ENCODE measurements around the gene MAPKBP1. TPM values are rescaled to one million over a fixed set of nuclear protein-coding genes. Genes with fewer than 3 reads are reported as not detected.
A peak's percentile ranks its signal among the peaks of the same experiment; 100 is the strongest.

The MAPKBP1 gene
- total RNA-seq, 3 donors from 2014 or later = 11.5 to 29.3 (median 24.3) TPM

GRCh38 chr15:41777421-41777973 is 3.2 kb downstream of the MAPKBP1 start:
- Histone ChIP-seq H3K27ac (peak overlapping the region; percentile 16 to 74), H3K4me1 (peaks cover 5 to 15% of the 10 kb centered on the region in 2 donors), H3K36me3 (no peaks in the 10 kb centered on the region), H3K9me3 (no peaks in the 10 kb centered on the region), H3K27me3 (no peaks in the 10 kb centered on the region), H3K4me3 (no peak overlapping the region)
- DNase-seq (ENCODE audit: low spot score in 2 of 2) = no peak
- intact Hi-C loops (cut with DNase I; ENCODE audit: low total_unique reads) = no loop called here
- TF ChIP-seq, protein P1, sequence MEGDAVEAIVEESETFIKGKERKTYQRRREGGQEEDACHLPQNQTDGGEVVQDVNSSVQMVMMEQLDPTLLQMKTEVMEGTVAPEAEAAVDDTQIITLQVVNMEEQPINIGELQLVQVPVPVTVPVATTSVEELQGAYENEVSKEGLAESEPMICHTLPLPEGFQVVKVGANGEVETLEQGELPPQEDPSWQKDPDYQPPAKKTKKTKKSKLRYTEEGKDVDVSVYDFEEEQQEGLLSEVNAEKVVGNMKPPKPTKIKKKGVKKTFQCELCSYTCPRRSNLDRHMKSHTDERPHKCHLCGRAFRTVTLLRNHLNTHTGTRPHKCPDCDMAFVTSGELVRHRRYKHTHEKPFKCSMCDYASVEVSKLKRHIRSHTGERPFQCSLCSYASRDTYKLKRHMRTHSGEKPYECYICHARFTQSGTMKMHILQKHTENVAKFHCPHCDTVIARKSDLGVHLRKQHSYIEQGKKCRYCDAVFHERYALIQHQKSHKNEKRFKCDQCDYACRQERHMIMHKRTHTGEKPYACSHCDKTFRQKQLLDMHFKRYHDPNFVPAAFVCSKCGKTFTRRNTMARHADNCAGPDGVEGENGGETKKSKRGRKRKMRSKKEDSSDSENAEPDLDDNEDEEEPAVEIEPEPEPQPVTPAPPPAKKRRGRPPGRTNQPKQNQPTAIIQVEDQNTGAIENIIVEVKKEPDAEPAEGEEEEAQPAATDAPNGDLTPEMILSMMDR (IDR thresholded peaks at IDR 0.05) = no peak
- TF ChIP-seq POLR2A (IDR thresholded peaks at IDR 0.05) (no peak), POLR2AphosphoS5 (IDR thresholded peaks at IDR 0.05) (no peak)

DNA sequence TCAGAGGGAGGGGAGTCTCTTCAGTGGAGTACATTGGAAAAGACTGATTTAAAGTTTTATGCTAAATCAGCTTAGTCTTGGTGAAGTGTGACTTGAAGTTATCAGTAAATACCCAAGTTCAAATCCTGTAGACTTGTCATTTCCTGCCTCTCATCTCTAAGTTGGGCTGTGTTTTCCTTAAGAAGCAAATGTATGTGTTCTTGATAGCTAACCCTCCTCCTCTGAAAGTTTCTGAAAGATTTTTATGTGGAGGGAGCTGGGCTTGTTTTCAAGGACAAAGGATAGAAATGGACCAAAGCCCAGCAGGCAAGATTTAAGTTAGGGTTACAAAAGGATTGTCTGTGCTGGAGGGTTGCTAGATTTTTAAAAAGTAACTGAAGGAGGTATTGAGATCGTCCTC is 4.2 kb downstream of the MAPKBP1 start:
- no peak for DNase-seq (ENCODE audit: low spot score in 2 of 2)
- Histone ChIP-seq H3K36me3 (no peaks in the 10 kb centered on the region), H3K4me3 (no peak overlapping the region), H3K27ac (peak overlapping the region; percentile 26 to 74), H3K9me3 (no peaks in the 10 kb centered on the region), H3K4me1 (peaks cover 5 to 15% of the 10 kb centered on the region in 2 donors), H3K27me3 (no peaks in the 10 kb centered on the region)
- TF ChIP-seq POLR2AphosphoS5 (IDR thresholded peaks at IDR 0.05) (no peak), POLR2A (IDR thresholded peaks at IDR 0.05) (no peak)
- TF ChIP-seq, protein P1 (IDR thresholded peaks at IDR 0.05) = no peak
- intact Hi-C loops (cut with DNase I; ENCODE audit: low total_unique reads) = no loop called here

DNA sequence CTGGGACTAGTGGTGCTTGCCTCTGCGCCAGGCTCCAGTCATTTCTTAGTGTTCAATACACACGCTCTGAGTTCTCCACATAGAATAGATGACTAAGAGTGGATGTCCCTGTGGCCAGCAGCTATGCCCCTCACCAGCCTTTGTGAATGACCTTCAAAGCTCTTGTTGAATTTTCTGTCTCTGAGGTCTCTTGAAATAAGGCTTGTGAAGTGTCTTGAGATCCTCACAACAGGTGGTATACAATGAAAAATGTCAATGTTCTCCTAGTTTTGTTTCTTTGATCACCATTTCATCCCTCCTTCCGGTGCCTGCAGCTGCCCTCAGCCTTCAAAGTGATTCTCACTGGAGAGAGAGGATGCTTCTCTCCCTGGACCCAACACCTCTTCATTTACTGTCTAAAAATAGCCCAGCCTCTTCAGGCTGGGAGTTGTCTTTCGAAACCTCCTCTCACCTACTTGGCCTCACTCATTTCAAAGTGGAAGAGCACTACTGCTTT is 5.4 kb downstream of the MAPKBP1 start:
- intact Hi-C loops (cut with DNase I; ENCODE audit: low total_unique reads) = no loop called here
- no peak for TF ChIP-seq POLR2A (IDR thresholded peaks at IDR 0.05)
- TF ChIP-seq, protein P1 (IDR thresholded peaks at IDR 0.05) = no peak
- no peak for TF ChIP-seq POLR2AphosphoS5 (IDR thresholded peaks at IDR 0.05)
- peak overlapping the region; percentile 6 to 74 for H3K27ac ChIP-seq
- no peaks in the 10 kb centered on the region for H3K27me3 ChIP-seq
- H3K36me3 ChIP-seq = no peaks in the 10 kb centered on the region
- no peak overlapping the region for H3K4me3 ChIP-seq
- DNase-seq (ENCODE audit: low spot score in 2 of 2) = no peak
- H3K4me1 ChIP-seq = peaks cover 5 to 15% of the 10 kb centered on the region in 2 donors
- no peaks in the 10 kb centered on the region for H3K9me3 ChIP-seq

- peaks cover 4 to 15% of the 10 kb centered on the region in 2 donors for H3K4me1 ChIP-seq
- TF ChIP-seq, protein P1 (IDR thresholded peaks at IDR 0.05) = no peak
- TF ChIP-seq POLR2A (IDR thresholded peaks at IDR 0.05) (no peak), POLR2AphosphoS5 (IDR thresholded peaks at IDR 0.05) (no peak)
- no peaks in the 10 kb centered on the region for H3K9me3 ChIP-seq
- H3K27me3 ChIP-seq = no peaks in the 10 kb centered on the region
- intact Hi-C loops (cut with DNase I; ENCODE audit: low total_unique reads) = no loop called here
- H3K36me3 ChIP-seq = no peaks in the 10 kb centered on the region
- H3K27ac ChIP-seq = peak overlapping the region; percentile 45 to 74
- no peak overlapping the region for H3K4me3 ChIP-seq
- DNase-seq (ENCODE audit: low spot score in 2 of 2) = no peak
Observed at GRCh38 chr15:41780266-41780665, 6.0 kb downstream of the MAPKBP1 start.

DNA sequence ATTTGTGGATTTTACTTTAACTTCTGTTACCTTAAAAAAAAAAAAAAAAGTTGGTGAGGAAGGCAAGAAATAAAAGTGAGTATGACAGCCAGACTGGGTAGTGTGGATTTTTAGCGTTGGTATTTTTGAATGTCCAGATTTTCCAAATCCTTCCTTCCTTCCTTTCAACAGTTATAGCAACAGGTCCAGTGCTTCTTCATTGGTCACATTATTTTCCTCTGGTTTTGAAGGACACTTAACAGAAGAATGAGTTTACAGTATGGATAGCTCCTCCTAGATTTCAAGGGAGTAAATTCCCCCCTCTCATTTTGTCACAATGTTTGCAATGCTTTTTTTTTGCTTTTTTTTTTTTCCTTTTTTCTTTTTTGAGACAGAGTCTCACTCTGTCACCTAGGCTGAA is 6.4 kb downstream of the MAPKBP1 start:
- intact Hi-C loops (cut with DNase I; ENCODE audit: low total_unique reads) = no loop called here
- Histone ChIP-seq H3K27me3 (no peaks in the 10 kb centered on the region), H3K9me3 (no peaks in the 10 kb centered on the region), H3K4me1 (peaks cover 0 to 11% of the 10 kb centered on the region in 2 donors), H3K36me3 (no peaks in the 10 kb centered on the region), H3K4me3 (no peak overlapping the region), H3K27ac (peak overlapping the region in 1 of 2 donors; percentile 74)
- TF ChIP-seq POLR2A (IDR thresholded peaks at IDR 0.05) (no peak), POLR2AphosphoS5 (IDR thresholded peaks at IDR 0.05) (no peak)
- TF ChIP-seq, protein P1 (IDR thresholded peaks at IDR 0.05) = no peak
- DNase-seq (ENCODE audit: low spot score in 2 of 2) = no peak
